Stimulated activated CD8-positive, alpha-beta memory T cell treated with anti-CD3 and anti-CD28 coated beads, Interleukin-7, amount 100 ng/mL, for 24 hours (primary cell): Measurements from ENCODE around the gene ADAMTS18.

ENCODE experiments used
- DNase-seq: peaks from one replicate; pipeline ENCODE4 v3.0.0-alpha.2; 2020; ENCODE audit warnings: low read depth

ADAMTS18 gene

GRCh38 chr16:77324729-77325128 is 110.1 kb downstream of the ADAMTS18 start:
- no peak for DNase-seq

- DNase-seq, result no peak
Measured at GRCh38 chr16:77323695-77324094, 111.1 kb downstream of the ADAMTS18 start.

GRCh38 chr16:77322757-77323156 is 112.1 kb downstream of the ADAMTS18 start:
- DNase-seq, result no peak

- no peak for DNase-seq
Measured at GRCh38 chr16:77317059-77317458, 117.8 kb downstream of the ADAMTS18 start.

GRCh38 chr16:77310877-77311276 is 124.0 kb downstream of the ADAMTS18 start:
- DNase-seq, result no peak

- no peak for DNase-seq
Measured at GRCh38 chr16:77308163-77308561, 126.7 kb downstream of the ADAMTS18 start.

- DNase-seq, result no peak
Measured at GRCh38 chr16:77307426-77308162, 127.2 kb downstream of the ADAMTS18 start.

GRCh38 chr16:77306075-77306474 is 128.8 kb downstream of the ADAMTS18 start:
- no peak for DNase-seq

GRCh38 chr16:77304877-77305276 is 130.0 kb downstream of the ADAMTS18 start:
- DNase-seq, result no peak

GRCh38 chr16:77304134-77304533 is 130.7 kb downstream of the ADAMTS18 start:
- no peak for DNase-seq

- no peak for DNase-seq
Measured at GRCh38 chr16:77302674-77303073, 132.2 kb downstream of the ADAMTS18 start.

- no peak for DNase-seq
Measured at GRCh38 chr16:77302249-77302648, 132.6 kb downstream of the ADAMTS18 start.

GRCh38 chr16:77300256-77300655 is 134.6 kb downstream of the ADAMTS18 start:
- DNase-seq, result no peak

- DNase-seq, result no peak
Measured at GRCh38 chr16:77299395-77299794, 135.4 kb downstream of the ADAMTS18 start.

- DNase-seq, result no peak
Measured at GRCh38 chr16:77298418-77299360, 136.1 kb downstream of the ADAMTS18 start.

- DNase-seq, result no peak
Measured at GRCh38 chr16:77297996-77298395, 136.8 kb downstream of the ADAMTS18 start.

- no peak for DNase-seq
Measured at GRCh38 chr16:77295896-77296295, 138.9 kb downstream of the ADAMTS18 start.

- DNase-seq, result no peak
Measured at GRCh38 chr16:77290451-77291115, 144.3 kb downstream of the ADAMTS18 start.

- no peak for DNase-seq
Measured at GRCh38 chr16:77289331-77289809, 145.5 kb downstream of the ADAMTS18 start.

GRCh38 chr16:77288222-77288621 is 146.6 kb downstream of the ADAMTS18 start:
- no peak for DNase-seq

GRCh38 chr16:77285676-77286075 is 149.2 kb downstream of the ADAMTS18 start:
- DNase-seq, result no peak

GRCh38 chr16:77282345-77282744 is 152.5 kb downstream of the ADAMTS18 start:
- no peak for DNase-seq
